HG03469 (cell line): ENCODE data around the gene CACNB4.

ENCODE experiments used
- ATAC-seq: cut with Tn5 transposase; IDR thresholded peaks from one replicate; pipeline ENCODE4 v1.9.1; 2021; ENCODE audit warnings: mild to moderate bottlenecking, moderate library complexity, moderate number of reproducible peaks; ENCODE audit not compliant: unreplicated experiment

Gene CACNB4

DNA sequence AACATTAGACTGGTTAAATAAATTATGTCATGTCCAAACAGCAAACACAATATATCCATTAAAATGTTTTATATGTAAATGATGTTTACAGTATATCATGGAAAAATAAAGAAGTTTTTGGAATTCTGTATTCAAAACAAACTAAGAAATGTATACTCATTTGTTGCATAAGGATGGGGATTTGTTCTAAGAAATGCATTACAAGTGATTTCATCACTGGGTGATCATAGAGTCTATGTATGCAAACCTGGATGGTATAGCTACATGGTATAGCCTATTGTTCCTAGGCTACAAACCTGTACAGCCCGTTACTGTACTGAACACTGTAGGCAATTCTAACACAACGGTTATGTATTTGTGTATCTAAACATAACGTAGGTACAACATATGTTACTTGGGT is 305.7 kb downstream of the CACNB4 start:
- no peak for ATAC-seq

DNA sequence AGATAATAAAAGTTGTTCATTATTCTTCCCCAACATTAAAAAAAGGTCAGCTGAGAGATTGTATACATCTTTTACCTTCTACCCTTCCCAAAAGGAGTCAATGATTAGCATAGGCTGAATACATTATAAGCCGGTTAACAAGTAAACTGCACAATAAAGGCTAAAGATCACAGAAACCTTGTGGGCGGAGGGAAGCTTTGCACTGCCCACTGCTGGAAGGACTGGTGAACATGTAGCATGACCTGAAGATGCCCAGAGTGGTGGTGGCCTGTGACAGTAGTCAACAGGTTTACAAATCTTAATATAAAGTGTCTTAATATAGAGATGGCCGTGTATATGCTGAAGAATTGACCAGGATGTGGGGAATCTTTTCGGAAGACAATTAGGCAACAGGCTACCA is 306.3 kb downstream of the CACNB4 start:
- ATAC-seq, result no peak

- no peak for ATAC-seq
These were observed 307.3 kb downstream of the CACNB4 start for GRCh38 chr2:151791545-151791944.

- no peak for ATAC-seq
These were observed 308.2 kb downstream of the CACNB4 start for GRCh38 chr2:151790689-151791088.

DNA sequence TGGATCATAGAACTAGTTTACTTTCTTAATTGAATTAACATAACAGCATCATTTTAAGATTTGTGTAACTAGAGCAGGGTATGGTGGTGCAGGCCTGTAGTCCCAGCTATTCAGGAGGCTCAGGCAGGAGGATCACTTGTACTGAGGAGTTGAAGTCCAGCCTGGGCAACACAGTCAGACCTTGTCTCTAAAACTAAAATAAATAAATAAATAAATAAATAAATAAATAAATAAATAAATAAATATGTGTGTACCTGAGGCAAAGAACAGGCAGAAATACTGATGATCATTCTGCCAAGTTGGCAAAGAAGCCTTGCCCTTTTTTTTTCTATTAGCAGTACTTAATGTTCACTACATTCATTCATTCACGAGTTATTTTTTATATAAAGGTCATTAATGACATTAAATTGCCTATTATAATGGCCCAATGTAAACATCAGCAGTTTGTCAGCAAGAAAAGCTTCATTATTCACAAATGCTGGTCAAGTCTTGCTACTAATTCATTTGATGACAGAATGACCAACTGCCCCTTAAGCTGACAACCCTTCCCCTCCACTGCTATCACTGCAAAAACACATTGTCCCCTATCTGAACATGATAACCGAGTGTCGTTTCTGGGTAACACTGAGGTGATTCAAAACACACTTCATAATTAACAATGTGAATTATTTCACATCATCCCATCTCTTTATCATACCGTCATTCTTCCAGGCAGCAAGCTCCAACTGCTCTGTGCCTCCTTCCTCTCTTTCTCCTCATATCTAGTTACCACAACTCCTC is 309.6 kb downstream of the CACNB4 start:
- no peak for ATAC-seq

- ATAC-seq, result no peak
These were observed 312.4 kb downstream of the CACNB4 start for GRCh38 chr2:151786483-151786882.

GRCh38 chr2:151786077-151786476 is 312.8 kb downstream of the CACNB4 start:
- ATAC-seq, result no peak

DNA sequence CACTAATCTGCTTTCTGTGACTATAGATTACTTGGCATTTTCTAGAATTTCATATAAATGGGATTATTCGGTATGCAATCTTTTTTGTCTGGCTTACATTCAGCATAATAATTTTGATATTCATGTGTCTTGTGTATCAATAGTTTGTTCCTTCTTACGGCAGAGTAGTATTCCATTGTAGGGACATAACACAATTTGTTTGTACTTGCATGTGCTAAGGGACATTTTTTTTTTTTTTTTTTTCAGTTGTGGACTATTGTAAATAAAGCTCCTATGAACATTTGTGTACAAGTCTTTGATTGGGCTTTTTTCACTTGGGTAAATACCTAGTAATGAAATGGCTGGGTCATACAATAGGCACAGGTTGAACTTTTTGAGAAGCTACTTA is 315.7 kb downstream of the CACNB4 start:
- ATAC-seq, result no peak
